ENCODE measurements around the gene AIMP1. TPM values are rescaled to one million over a fixed set of nuclear protein-coding genes. Genes with fewer than 3 reads are reported as not detected.

The AIMP1 gene
- total RNA-seq, 2 donors from 2014 or later = 12.6 to 37.3 TPM

- no peak for DNase-seq (ENCODE audit: low spot score)
- no peak for ATAC-seq (ENCODE audit: insufficient number of reproducible peaks, low FRiP score, low read depth)
- no peak overlapping the region for H3K27ac ChIP-seq
- H3K9me3 ChIP-seq = no peaks in the 10 kb centered on the region
- H3K4me3 ChIP-seq = no peak overlapping the region
- peaks cover 8% of the 10 kb centered on the region for H3K36me3 ChIP-seq
- H3K4me1 ChIP-seq (ENCODE audit: control insufficient read depth in 1 of 2, low read depth in 2 of 2) = peaks cover 0 to 7% of the 10 kb centered on the region in 2 donors
- TF ChIP-seq CTCF (IDR thresholded peaks at IDR 0.05) = no peak
- H3K27me3 ChIP-seq (replicated peaks; ENCODE audit: insufficient read depth) = no peaks in the 10 kb centered on the region
Observed at GRCh38 chr4:106343865-106344646, 27.7 kb downstream of the AIMP1 start.

GRCh38 chr4:106344647-106344970 is 28.3 kb downstream of the AIMP1 start:
- no peak overlapping the region for H3K27ac ChIP-seq
- no peaks in the 10 kb centered on the region for H3K9me3 ChIP-seq
- ATAC-seq (ENCODE audit: insufficient number of reproducible peaks, low FRiP score, low read depth) (no peak), DNase-seq (ENCODE audit: low spot score) (no peak)
- no peak overlapping the region for H3K4me3 ChIP-seq
- peaks cover 0 to 7% of the 10 kb centered on the region in 2 donors for H3K4me1 ChIP-seq (ENCODE audit: control insufficient read depth in 1 of 2, low read depth in 2 of 2)
- no peaks in the 10 kb centered on the region for H3K27me3 ChIP-seq (replicated peaks; ENCODE audit: insufficient read depth)
- TF ChIP-seq CTCF (IDR thresholded peaks at IDR 0.05) = no peak
- peaks cover 8% of the 10 kb centered on the region for H3K36me3 ChIP-seq

GRCh38 chr4:106347167-106347566 is 30.8 kb downstream of the AIMP1 start:
- DNase-seq (ENCODE audit: low spot score) = no peak

GRCh38 chr4:106351016-106351415 is 34.7 kb downstream of the AIMP1 start:
- H3K4me3 ChIP-seq = no peak overlapping the region
- peaks cover 11% of the 10 kb centered on the region for H3K36me3 ChIP-seq
- no peak for TF ChIP-seq CTCF (IDR thresholded peaks at IDR 0.05)
- DNase-seq (ENCODE audit: low spot score) (no peak), ATAC-seq (ENCODE audit: insufficient number of reproducible peaks, low FRiP score, low read depth) (no peak)
- no peaks in the 10 kb centered on the region for H3K9me3 ChIP-seq
- H3K27ac ChIP-seq = no peak overlapping the region
- H3K4me1 ChIP-seq (ENCODE audit: control insufficient read depth in 1 of 2, low read depth in 2 of 2) = peaks cover 7 to 13% of the 10 kb centered on the region in 2 donors
- H3K27me3 ChIP-seq (replicated peaks; ENCODE audit: insufficient read depth) = no peaks in the 10 kb centered on the region

More at GRCh38 chr4:106347167-106347566, 30.8 kb downstream of the AIMP1 start:
- no peak for ATAC-seq (ENCODE audit: insufficient number of reproducible peaks, low FRiP score, low read depth)
- H3K4me1 ChIP-seq (ENCODE audit: control insufficient read depth in 1 of 2, low read depth in 2 of 2) = peaks cover 0 to 7% of the 10 kb centered on the region in 2 donors
- no peak overlapping the region for H3K27ac ChIP-seq
- no peak overlapping the region for H3K4me3 ChIP-seq
- H3K36me3 ChIP-seq = peaks cover 5% of the 10 kb centered on the region
- no peak for TF ChIP-seq CTCF (IDR thresholded peaks at IDR 0.05)
- H3K9me3 ChIP-seq = no peaks in the 10 kb centered on the region
- no peaks in the 10 kb centered on the region for H3K27me3 ChIP-seq (replicated peaks; ENCODE audit: insufficient read depth)

GRCh38 chr4:106353786-106354185 is 37.4 kb downstream of the AIMP1 start:
- no peak for TF ChIP-seq CTCF (IDR thresholded peaks at IDR 0.05)
- DNase-seq (ENCODE audit: low spot score) = no peak
- no peak for ATAC-seq (ENCODE audit: insufficient number of reproducible peaks, low FRiP score, low read depth)
- Histone ChIP-seq H3K4me3 (no peak overlapping the region), H3K36me3 (peaks cover 7% of the 10 kb centered on the region), H3K27ac (no peak overlapping the region), H3K4me1 (ENCODE audit: control insufficient read depth in 1 of 2, low read depth in 2 of 2) (peaks cover 7 to 14% of the 10 kb centered on the region in 2 donors), H3K9me3 (no peaks in the 10 kb centered on the region), H3K27me3 (replicated peaks; ENCODE audit: insufficient read depth) (no peaks in the 10 kb centered on the region)
